ENCODE results near the gene TBC1D22A.

GRCh38 chr22:47168900-47169800 lies 406.7 kb downstream of the TBC1D22A start:
- TF ChIP-seq POLR2A (IDR thresholded peaks at IDR 0.05; ENCODE audit: low read length) (no peak), GATA1 (IDR thresholded peaks at IDR 0.05; ENCODE audit: low read depth, low read length) (no peak)
